ENCODE measurements around the gene ZNF394. TPM values are rescaled to one million over a fixed set of nuclear protein-coding genes. Genes with fewer than 3 reads are reported as not detected.

Gene ZNF394
- total RNA-seq, 1 experiment from 2014 or later = 22.1 TPM

GRCh38 chr7:99448855-99449254 lies 51.2 kb downstream of the ZNF394 start:
- peaks cover 45 to 50% of the 10 kb centered on the region in 2 experiments; a peak in 3 of 4 replicates for H3K36me3 ChIP-seq (ENCODE audit: control insufficient read depth in 1 of 2, insufficient read depth in 2 of 2, low read length in 2 of 2)
- no peaks in the 10 kb centered on the region for H3K27me3 ChIP-seq (ENCODE audit: insufficient read depth, low read length)
- ATAC-seq (no peak), DNase-seq (ENCODE audit: low read depth, low spot score) (no peak)
- ChIA-PET POLR2A (no interaction called here), RAD21 (ENCODE audit: low non-redundant PET in 1 of 2, low total read pairs in 2 of 2, uncharacterized antibody in 2 of 2, unreplicated experiment in 2 of 2) (no interaction called here), CTCF (no interaction called here)
- no peaks in the 10 kb centered on the region for H3K9me3 ChIP-seq (ENCODE audit: control insufficient read depth in 1 of 2, insufficient read depth in 1 of 2, low read depth in 1 of 2, low read length in 2 of 2)
- no peaks in the 10 kb centered on the region for H4K20me1 ChIP-seq (ENCODE audit: insufficient read depth)
- H3K4me3 ChIP-seq (replicated peaks in 1 of 2; ENCODE audit: low read depth in 1 of 2, low read length in 2 of 2) = no peak overlapping the region
- no peaks in the 10 kb centered on the region for H3K9me2 ChIP-seq (ENCODE audit: insufficient read depth)
- TF ChIP-seq EZH2phosphoT487 (IDR thresholded peaks at IDR 0.05; ENCODE audit: borderline replicate concordance) (no peak), SRF (IDR thresholded peaks at IDR 0.05; ENCODE audit: low read depth) (no peak), POLR2AphosphoS5 (IDR thresholded peaks at IDR 0.05; ENCODE audit: low read depth, low read length) (no peak), ZFX (IDR thresholded peaks at IDR 0.05) (no peak), TCF7L2 (IDR thresholded peaks at IDR 0.05; ENCODE audit: borderline replicate concordance, extremely low read depth, insufficient read depth, insufficient read length) (no peak), ZNF274 (IDR thresholded peaks at IDR 0.05; ENCODE audit: low read depth, low read length) (no peak), CBX3 (IDR thresholded peaks at IDR 0.05; ENCODE audit: low read depth) (no peak), YY1 (IDR thresholded peaks at IDR 0.05; ENCODE audit: extremely low read depth, insufficient replicate concordance, low read depth, low read length) (no peak), MAX (IDR thresholded peaks at IDR 0.05) (no peak), CEBPB (IDR thresholded peaks at IDR 0.05; ENCODE audit: low read depth) (no peak), POLR2A (IDR thresholded peaks at IDR 0.05; ENCODE audit: borderline replicate concordance, extremely low read depth, insufficient read depth, insufficient read length) (no peak), EGR1 (IDR thresholded peaks at IDR 0.05; ENCODE audit: low read depth) (no peak), CTCF (IDR thresholded peaks at IDR 0.05 in 2 of 3, conservative IDR thresholded peaks at IDR 0.05 in 1 of 3; ENCODE audit: borderline replicate concordance in 1 of 3, insufficient read depth in 1 of 3, low read depth in 2 of 3, low read length in 2 of 3) (no peak), RAD21 (IDR thresholded peaks at IDR 0.05; ENCODE audit: low read depth) (no peak), SP1 (IDR thresholded peaks at IDR 0.05; ENCODE audit: low read depth) (no peak), EZH2 (IDR thresholded peaks at IDR 0.05) (no peak)
- TF ChIP-seq, protein P1, sequence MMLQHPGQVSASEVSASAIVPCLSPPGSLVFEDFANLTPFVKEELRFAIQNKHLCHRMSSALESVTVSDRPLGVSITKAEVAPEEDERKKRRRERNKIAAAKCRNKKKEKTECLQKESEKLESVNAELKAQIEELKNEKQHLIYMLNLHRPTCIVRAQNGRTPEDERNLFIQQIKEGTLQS (IDR thresholded peaks at IDR 0.05) = no peak
- TF ChIP-seq, protein P2, sequence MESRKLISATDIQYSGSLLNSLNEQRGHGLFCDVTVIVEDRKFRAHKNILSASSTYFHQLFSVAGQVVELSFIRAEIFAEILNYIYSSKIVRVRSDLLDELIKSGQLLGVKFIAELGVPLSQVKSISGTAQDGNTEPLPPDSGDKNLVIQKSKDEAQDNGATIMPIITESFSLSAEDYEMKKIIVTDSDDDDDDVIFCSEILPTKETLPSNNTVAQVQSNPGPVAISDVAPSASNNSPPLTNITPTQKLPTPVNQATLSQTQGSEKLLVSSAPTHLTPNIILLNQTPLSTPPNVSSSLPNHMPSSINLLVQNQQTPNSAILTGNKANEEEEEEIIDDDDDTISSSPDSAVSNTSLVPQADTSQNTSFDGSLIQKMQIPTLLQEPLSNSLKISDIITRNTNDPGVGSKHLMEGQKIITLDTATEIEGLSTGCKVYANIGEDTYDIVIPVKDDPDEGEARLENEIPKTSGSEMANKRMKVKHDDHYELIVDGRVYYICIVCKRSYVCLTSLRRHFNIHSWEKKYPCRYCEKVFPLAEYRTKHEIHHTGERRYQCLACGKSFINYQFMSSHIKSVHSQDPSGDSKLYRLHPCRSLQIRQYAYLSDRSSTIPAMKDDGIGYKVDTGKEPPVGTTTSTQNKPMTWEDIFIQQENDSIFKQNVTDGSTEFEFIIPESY (IDR thresholded peaks at IDR 0.05; ENCODE audit: extremely low read depth, insufficient replicate concordance, low read length) = no peak
- H2AFZ ChIP-seq (ENCODE audit: low read depth, low read length, poor library complexity, severe bottlenecking) = no peak overlapping the region
- no peaks in the 10 kb centered on the region for H3K4me1 ChIP-seq (ENCODE audit: control insufficient read depth in 1 of 2, insufficient read depth in 2 of 2, low read length in 2 of 2)
- H3K9ac ChIP-seq (ENCODE audit: low read length) = no peak overlapping the region
- H3K27ac ChIP-seq (ENCODE audit: low read depth, low read length) = no peak overlapping the region
- H3K79me2 ChIP-seq (ENCODE audit: insufficient read depth, low read length) = peaks cover 12% of the 10 kb centered on the region
- intact Hi-C loops (cut with micrococcal nuclease) = no loop called here
- no TSS peak for BruUV-seq (replicated peaks)
- H3K4me2 ChIP-seq (ENCODE audit: low read length) = no peak overlapping the region

Data from HCT116 (cell line).